GM23338 (cell line): ENCODE data around the gene PSEN2. TPM values are rescaled to one million over a fixed set of nuclear protein-coding genes. Genes with fewer than 3 reads are reported as not detected.

Experiments
- ATAC-seq: fragments of 200-7000 bp; cut with Tn5 transposase; 3 replicates; pipeline ENCODE4 v1.9.1; 2020
- DNase-seq: peaks from one replicate; pipeline ENCODE4 v3.0.0-alpha.2; 2015; ENCODE audit warnings: low spot score
- H2AFZ ChIP-seq: fragments of 200-600 bp; sonication (generic); 2 replicates; pipeline ENCODE4 v1.8.0; 2016; ENCODE audit warnings: antibody characterized with exemption, mild to moderate bottlenecking, moderate library complexity
- H3F3A ChIP-seq: fragments of 200-600 bp; sonication (generic); replicated peaks from 2 replicates; pipeline ENCODE4 v1.8.0; 2017; ENCODE audit warnings: antibody characterized with exemption, mixed run types, low read depth
- H3K27ac ChIP-seq: fragments of 200-600 bp; sonication (generic); 2 replicates; pipeline ENCODE4 v1.6.1; 2016; ENCODE audit warnings: low read depth
- H3K27me3 ChIP-seq: fragments of 200-600 bp; sonication (generic); 2 replicates; pipeline ENCODE4 v1.8.0; 2016; ENCODE audit warnings: mild to moderate bottlenecking, mixed run types, moderate library complexity; ENCODE audit not compliant: insufficient read depth
- H3K36me3 ChIP-seq: fragments of 200-600 bp; sonication (generic); 2 replicates; pipeline ENCODE4 v1.8.0; 2016; ENCODE audit warnings: mild to moderate bottlenecking; ENCODE audit not compliant: insufficient read depth
- H3K4me1 ChIP-seq: fragments of 200-600 bp; sonication (generic); 2 replicates; pipeline ENCODE4 v1.8.0; 2016; ENCODE audit warnings: mild to moderate bottlenecking, moderate library complexity; ENCODE audit not compliant: insufficient read depth
- H3K4me2 ChIP-seq: fragments of 200-600 bp; sonication (generic); 2 replicates; pipeline ENCODE4 v1.7.1; 2017; ENCODE audit warnings: mixed run types
- H3K4me3 ChIP-seq: fragments of 200-600 bp; sonication (generic); 2 replicates; pipeline ENCODE4 v1.6.1; 2016; ENCODE audit warnings: mixed run types
- H3K79me2 ChIP-seq: fragments of 200-600 bp; sonication (generic); replicated peaks from 2 replicates; pipeline ENCODE4 v1.8.0; 2017; ENCODE audit warnings: mild to moderate bottlenecking; ENCODE audit not compliant: insufficient read depth
- H3K9me2 ChIP-seq: fragments of 200-600 bp; sonication (generic); 2 replicates; pipeline ENCODE4 v1.8.0; 2017; ENCODE audit not compliant: insufficient read depth
- H4K20me1 ChIP-seq: fragments of 200-600 bp; sonication (generic); replicated peaks from 2 replicates; pipeline ENCODE4 v1.8.0; 2017; ENCODE audit warnings: mild to moderate bottlenecking; ENCODE audit not compliant: insufficient read depth
- H3K27ac Mint-ChIP-seq: 2 replicates; pipeline ENCODE4 v1.8.0; 2020; ENCODE audit warnings: inconsistent platforms, mild to moderate bottlenecking, moderate library complexity, mixed read lengths
- H3K27me3 Mint-ChIP-seq: 3 replicates; pipeline ENCODE4 v1.8.0; 2022; ENCODE audit warnings: low read depth, mild to moderate bottlenecking, moderate library complexity, mixed read lengths, inconsistent platforms; ENCODE audit not compliant: insufficient read depth, poor library complexity
- H3K36me3 Mint-ChIP-seq: 3 replicates; pipeline ENCODE4 v1.8.0; 2021; ENCODE audit warnings: low read depth, mild to moderate bottlenecking, inconsistent platforms, moderate library complexity, mixed read lengths
- H3K4me1 Mint-ChIP-seq: 3 replicates; pipeline ENCODE4 v1.8.0; 2020; ENCODE audit warnings: mild to moderate bottlenecking, inconsistent platforms, mixed read lengths
- H3K4me3 Mint-ChIP-seq: 3 replicates; pipeline ENCODE4 v1.8.0; 2021; ENCODE audit warnings: moderate library complexity, mild to moderate bottlenecking, inconsistent platforms, mixed read lengths
- H3K9me3 Mint-ChIP-seq: 3 replicates; pipeline ENCODE4 v1.8.0; 2020; ENCODE audit warnings: moderate library complexity, mild to moderate bottlenecking, inconsistent platforms, mixed read lengths
- CREB1 ChIP-seq: fragments of 250-450 bp; sonication (Bioruptor Pico); IDR thresholded peaks from 2 replicates; pipeline ENCODE4 v1.5.0; 2020; ENCODE audit warnings: low read depth, mild to moderate bottlenecking, moderate library complexity
- EZH2 ChIP-seq: fragments of 200-600 bp; sonication (generic); IDR thresholded peaks from one replicate; pipeline ENCODE4 v1.8.0; 2017; ENCODE audit warnings: antibody characterized with exemption, mild to moderate bottlenecking, low read depth; ENCODE audit not compliant: unreplicated experiment
- EZH2phosphoT487 ChIP-seq: fragments of 200-600 bp; sonication (generic); IDR thresholded peaks from one replicate; pipeline ENCODE4 v1.8.1; 2018; ENCODE audit warnings: antibody characterized with exemption; ENCODE audit not compliant: unreplicated experiment
- JUNB ChIP-seq: IDR thresholded peaks from one replicate; pipeline ENCODE4 v1.6.1; 2016; ENCODE audit warnings: antibody characterized with exemption; ENCODE audit not compliant: unreplicated experiment
- NANOG ChIP-seq: IDR thresholded peaks from 2 replicates; pipeline ENCODE4 v1.6.1; 2016; ENCODE audit warnings: antibody characterized with exemption, borderline replicate concordance
- POLR2AphosphoS5 ChIP-seq: IDR thresholded peaks from 2 replicates; pipeline ENCODE4 v1.6.1; 2016; ENCODE audit warnings: antibody characterized with exemption, low read depth
- STAT1 ChIP-seq: IDR thresholded peaks from one replicate; pipeline ENCODE4 v1.6.1; 2016; ENCODE audit warnings: antibody characterized with exemption; ENCODE audit not compliant: unreplicated experiment
- ZNF114 ChIP-seq: fragments of 250-450 bp; sonication (Bioruptor Pico); IDR thresholded peaks from 2 replicates; pipeline ENCODE4 v1.5.0; 2020; ENCODE audit warnings: mild to moderate bottlenecking, moderate library complexity
- ZNF331 ChIP-seq: fragments of 250-450 bp; sonication (Bioruptor Pico); IDR thresholded peaks from 2 replicates; pipeline ENCODE4 v1.5.0; 2020; ENCODE audit warnings: low read depth, mild to moderate bottlenecking, moderate library complexity
- polyA plus RNA-seq: library from polyadenylated mRNA; unstranded; fragments of >200 nt; fragmentation: Nextera tagmentation; extraction: Ambion mirVana; gene quantifications from 2 replicates; pipeline ENCODE4 v1.2.1, GENCODE V29; 2016
- total RNA-seq: library from RNA; depleted of rRNA; stranded (reverse); fragments of >200 nt; shearing (Covaris generic); gene quantifications from 2 replicates; pipeline ENCODE4 v1.2.3, GENCODE V29; 2014
- TF ChIP-seq, protein P1 (sequence below): fragments of 250-450 bp; sonication (Bioruptor Pico); IDR thresholded peaks from 2 replicates; pipeline ENCODE4 v1.5.0; 2020; ENCODE audit warnings: mild to moderate bottlenecking, moderate library complexity
- TF ChIP-seq, protein P2 (sequence below), 2 experiments: fragments of 200-600 bp in 1 of 2; sonication (generic) in 1 of 2; conservative IDR thresholded peaks; 2 replicates each; pipeline versions ENCODE4 v1.5.1 to v1.6.1; 2016 to 2017; ENCODE audit warnings: antibody characterized with exemption in 2 of 2, low read depth in 2 of 2, mild to moderate bottlenecking in 2 of 2, moderate library complexity in 1 of 2
- TF ChIP-seq, protein P3 (sequence below): IDR thresholded peaks from one replicate; pipeline ENCODE4 v1.6.1; 2018; ENCODE audit warnings: antibody characterized with exemption; ENCODE audit not compliant: unreplicated experiment
- TF ChIP-seq, protein P4 (sequence below): IDR thresholded peaks from 2 replicates; pipeline ENCODE4 v1.6.1; 2016; ENCODE audit warnings: antibody characterized with exemption

PSEN2 gene
- total and polyA plus RNA-seq, 2 experiments from 2014 or later, result 10.0 to 22.1 TPM

DNA sequence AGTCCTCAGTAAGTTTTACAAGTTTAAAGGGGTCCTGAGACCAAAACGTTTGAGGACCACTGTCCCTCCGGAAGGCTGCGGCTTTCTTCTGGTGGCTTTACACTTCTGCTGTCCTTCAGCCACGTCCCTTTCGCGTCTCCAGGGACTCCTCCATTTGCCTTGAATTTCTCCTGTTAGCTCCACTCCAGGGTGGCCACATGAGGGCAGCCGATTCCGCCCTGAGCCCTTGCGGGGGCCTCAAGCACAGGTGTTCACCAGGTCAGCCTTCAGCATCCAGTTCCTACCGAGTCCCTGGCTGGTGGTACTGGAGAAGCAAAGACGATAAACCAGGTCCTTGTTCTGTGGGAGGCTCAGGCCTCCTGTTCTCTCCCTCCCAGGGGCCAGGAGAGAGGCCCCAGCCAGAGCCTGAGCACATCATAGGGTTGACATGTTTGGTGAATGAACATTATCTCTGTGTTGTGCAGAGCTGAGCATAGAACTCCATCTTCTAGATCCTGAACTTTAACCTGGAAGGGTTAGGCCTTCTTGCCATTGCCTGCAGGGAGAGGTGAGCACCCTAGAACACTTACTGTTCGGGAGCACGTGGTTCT, 42.3 kb downstream of the PSEN2 start:
- Histone ChIP-seq H3F3A (no peaks in the 10 kb centered on the region), H2AFZ (0 out of 2 replicates have a peak overlapping the region, but pooled peaks have one; percentile 56), H3K27ac (no peak overlapping the region), H4K20me1 (no peaks in the 10 kb centered on the region), H3K4me2 (no peak overlapping the region), H3K36me3 (peaks cover 5% of the 10 kb centered on the region; the same call in 1 of the 2 replicates), H3K79me2 (no peaks in the 10 kb centered on the region), H3K9me2 (no peaks in the 10 kb centered on the region), H3K4me1 (no peaks in the 10 kb centered on the region), H3K4me3 (no peak overlapping the region), H3K27me3 (no peaks in the 10 kb centered on the region)
- peak; percentile 99 for ATAC-seq
- Mint-ChIP-seq H3K9me3 (no peaks in the 10 kb centered on the region), H3K27me3 (peaks cover 1% of the 10 kb centered on the region), H3K27ac (no peak overlapping the region), H3K4me3 (no peak overlapping the region), H3K36me3 (no peaks in the 10 kb centered on the region; the same call in 2 of the 3 replicates), H3K4me1 (peaks cover 3% of the 10 kb centered on the region; the same call in 2 of the 3 replicates)
- peak; percentile 92 for DNase-seq
- TF ChIP-seq EZH2, result no peak
- TF ChIP-seq, protein P1, sequence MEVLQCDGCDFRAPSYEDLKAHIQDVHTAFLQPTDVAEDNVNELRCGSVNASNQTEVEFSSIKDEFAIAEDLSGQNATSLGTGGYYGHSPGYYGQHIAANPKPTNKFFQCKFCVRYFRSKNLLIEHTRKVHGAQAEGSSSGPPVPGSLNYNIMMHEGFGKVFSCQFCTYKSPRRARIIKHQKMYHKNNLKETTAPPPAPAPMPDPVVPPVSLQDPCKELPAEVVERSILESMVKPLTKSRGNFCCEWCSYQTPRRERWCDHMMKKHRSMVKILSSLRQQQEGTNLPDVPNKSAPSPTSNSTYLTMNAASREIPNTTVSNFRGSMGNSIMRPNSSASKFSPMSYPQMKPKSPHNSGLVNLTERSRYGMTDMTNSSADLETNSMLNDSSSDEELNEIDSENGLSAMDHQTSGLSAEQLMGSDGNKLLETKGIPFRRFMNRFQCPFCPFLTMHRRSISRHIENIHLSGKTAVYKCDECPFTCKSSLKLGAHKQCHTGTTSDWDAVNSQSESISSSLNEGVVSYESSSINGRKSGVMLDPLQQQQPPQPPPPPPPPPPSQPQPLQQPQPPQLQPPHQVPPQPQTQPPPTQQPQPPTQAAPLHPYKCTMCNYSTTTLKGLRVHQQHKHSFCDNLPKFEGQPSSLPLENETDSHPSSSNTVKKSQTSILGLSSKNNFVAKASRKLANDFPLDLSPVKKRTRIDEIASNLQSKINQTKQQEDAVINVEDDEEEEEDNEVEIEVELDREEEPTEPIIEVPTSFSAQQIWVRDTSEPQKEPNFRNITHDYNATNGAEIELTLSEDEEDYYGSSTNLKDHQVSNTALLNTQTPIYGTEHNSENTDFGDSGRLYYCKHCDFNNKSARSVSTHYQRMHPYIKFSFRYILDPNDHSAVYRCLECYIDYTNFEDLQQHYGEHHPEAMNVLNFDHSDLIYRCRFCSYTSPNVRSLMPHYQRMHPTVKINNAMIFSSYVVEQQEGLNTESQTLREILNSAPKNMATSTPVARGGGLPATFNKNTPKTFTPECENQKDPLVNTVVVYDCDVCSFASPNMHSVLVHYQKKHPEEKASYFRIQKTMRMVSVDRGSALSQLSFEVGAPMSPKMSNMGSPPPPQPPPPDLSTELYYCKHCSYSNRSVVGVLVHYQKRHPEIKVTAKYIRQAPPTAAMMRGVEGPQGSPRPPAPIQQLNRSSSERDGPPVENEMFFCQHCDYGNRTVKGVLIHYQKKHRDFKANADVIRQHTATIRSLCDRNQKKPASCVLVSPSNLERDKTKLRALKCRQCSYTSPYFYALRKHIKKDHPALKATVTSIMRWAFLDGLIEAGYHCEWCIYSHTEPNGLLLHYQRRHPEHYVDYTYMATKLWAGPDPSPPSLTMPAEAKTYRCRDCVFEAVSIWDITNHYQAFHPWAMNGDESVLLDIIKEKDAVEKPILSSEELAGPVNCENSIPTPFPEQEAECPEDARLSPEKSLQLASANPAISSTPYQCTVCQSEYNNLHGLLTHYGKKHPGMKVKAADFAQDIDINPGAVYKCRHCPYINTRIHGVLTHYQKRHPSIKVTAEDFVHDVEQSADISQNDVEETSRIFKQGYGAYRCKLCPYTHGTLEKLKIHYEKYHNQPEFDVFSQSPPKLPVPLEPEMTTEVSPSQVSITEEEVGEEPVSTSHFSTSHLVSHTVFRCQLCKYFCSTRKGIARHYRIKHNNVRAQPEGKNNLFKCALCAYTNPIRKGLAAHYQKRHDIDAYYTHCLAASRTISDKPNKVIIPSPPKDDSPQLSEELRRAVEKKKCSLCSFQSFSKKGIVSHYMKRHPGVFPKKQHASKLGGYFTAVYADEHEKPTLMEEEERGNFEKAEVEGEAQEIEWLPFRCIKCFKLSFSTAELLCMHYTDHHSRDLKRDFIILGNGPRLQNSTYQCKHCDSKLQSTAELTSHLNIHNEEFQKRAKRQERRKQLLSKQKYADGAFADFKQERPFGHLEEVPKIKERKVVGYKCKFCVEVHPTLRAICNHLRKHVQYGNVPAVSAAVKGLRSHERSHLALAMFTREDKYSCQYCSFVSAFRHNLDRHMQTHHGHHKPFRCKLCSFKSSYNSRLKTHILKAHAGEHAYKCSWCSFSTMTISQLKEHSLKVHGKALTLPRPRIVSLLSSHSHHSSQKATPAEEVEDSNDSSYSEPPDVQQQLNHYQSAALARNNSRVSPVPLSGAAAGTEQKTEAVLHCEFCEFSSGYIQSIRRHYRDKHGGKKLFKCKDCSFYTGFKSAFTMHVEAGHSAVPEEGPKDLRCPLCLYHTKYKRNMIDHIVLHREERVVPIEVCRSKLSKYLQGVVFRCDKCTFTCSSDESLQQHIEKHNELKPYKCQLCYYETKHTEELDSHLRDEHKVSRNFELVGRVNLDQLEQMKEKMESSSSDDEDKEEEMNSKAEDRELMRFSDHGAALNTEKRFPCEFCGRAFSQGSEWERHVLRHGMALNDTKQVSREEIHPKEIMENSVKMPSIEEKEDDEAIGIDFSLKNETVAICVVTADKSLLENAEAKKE (CRISPR knock-in tag), result peak; percentile 78
- no peak for TF ChIP-seq ZNF114 (CRISPR knock-in tag)
- TF ChIP-seq, protein P2, sequence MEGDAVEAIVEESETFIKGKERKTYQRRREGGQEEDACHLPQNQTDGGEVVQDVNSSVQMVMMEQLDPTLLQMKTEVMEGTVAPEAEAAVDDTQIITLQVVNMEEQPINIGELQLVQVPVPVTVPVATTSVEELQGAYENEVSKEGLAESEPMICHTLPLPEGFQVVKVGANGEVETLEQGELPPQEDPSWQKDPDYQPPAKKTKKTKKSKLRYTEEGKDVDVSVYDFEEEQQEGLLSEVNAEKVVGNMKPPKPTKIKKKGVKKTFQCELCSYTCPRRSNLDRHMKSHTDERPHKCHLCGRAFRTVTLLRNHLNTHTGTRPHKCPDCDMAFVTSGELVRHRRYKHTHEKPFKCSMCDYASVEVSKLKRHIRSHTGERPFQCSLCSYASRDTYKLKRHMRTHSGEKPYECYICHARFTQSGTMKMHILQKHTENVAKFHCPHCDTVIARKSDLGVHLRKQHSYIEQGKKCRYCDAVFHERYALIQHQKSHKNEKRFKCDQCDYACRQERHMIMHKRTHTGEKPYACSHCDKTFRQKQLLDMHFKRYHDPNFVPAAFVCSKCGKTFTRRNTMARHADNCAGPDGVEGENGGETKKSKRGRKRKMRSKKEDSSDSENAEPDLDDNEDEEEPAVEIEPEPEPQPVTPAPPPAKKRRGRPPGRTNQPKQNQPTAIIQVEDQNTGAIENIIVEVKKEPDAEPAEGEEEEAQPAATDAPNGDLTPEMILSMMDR (conservative IDR thresholded peaks at IDR 0.05; ENCODE audit: low read depth in 2 of 2), result peak; percentile 73 to 98
- TF ChIP-seq, protein P3, sequence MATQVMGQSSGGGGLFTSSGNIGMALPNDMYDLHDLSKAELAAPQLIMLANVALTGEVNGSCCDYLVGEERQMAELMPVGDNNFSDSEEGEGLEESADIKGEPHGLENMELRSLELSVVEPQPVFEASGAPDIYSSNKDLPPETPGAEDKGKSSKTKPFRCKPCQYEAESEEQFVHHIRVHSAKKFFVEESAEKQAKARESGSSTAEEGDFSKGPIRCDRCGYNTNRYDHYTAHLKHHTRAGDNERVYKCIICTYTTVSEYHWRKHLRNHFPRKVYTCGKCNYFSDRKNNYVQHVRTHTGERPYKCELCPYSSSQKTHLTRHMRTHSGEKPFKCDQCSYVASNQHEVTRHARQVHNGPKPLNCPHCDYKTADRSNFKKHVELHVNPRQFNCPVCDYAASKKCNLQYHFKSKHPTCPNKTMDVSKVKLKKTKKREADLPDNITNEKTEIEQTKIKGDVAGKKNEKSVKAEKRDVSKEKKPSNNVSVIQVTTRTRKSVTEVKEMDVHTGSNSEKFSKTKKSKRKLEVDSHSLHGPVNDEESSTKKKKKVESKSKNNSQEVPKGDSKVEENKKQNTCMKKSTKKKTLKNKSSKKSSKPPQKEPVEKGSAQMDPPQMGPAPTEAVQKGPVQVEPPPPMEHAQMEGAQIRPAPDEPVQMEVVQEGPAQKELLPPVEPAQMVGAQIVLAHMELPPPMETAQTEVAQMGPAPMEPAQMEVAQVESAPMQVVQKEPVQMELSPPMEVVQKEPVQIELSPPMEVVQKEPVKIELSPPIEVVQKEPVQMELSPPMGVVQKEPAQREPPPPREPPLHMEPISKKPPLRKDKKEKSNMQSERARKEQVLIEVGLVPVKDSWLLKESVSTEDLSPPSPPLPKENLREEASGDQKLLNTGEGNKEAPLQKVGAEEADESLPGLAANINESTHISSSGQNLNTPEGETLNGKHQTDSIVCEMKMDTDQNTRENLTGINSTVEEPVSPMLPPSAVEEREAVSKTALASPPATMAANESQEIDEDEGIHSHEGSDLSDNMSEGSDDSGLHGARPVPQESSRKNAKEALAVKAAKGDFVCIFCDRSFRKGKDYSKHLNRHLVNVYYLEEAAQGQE, result no peak
- TF ChIP-seq STAT1, result no peak
- TF ChIP-seq POLR2AphosphoS5, result no peak
- TF ChIP-seq NANOG, result no peak
- TF ChIP-seq ZNF331, result no peak
- TF ChIP-seq CREB1 (CRISPR knock-in tag), result no peak
- TF ChIP-seq, protein P4, sequence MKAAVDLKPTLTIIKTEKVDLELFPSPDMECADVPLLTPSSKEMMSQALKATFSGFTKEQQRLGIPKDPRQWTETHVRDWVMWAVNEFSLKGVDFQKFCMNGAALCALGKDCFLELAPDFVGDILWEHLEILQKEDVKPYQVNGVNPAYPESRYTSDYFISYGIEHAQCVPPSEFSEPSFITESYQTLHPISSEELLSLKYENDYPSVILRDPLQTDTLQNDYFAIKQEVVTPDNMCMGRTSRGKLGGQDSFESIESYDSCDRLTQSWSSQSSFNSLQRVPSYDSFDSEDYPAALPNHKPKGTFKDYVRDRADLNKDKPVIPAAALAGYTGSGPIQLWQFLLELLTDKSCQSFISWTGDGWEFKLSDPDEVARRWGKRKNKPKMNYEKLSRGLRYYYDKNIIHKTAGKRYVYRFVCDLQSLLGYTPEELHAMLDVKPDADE, result no peak
- TF ChIP-seq JUNB, result no peak
- TF ChIP-seq EZH2phosphoT487, result no peak
